PFSK-1 (cell line): ENCODE measurements around the gene PEMT.

ENCODE experiments used
- FOXP2 ChIP-seq: optimal IDR thresholded peaks from 2 replicates; pipeline ENCODE3; 2011; ENCODE audit warnings: borderline replicate concordance, control low read depth, inconsistent platforms; ENCODE audit not compliant: insufficient read depth; ENCODE audit errors: extremely low read length, extremely low read depth
- POLR2AphosphoS5 ChIP-seq: IDR thresholded peaks from 2 replicates; pipeline ENCODE4 v1.6.1; 2012; ENCODE audit warnings: low read depth, mild to moderate bottlenecking, control low read depth, low read length, moderate library complexity
- SIN3A ChIP-seq: IDR thresholded peaks from 2 replicates; pipeline ENCODE4 v1.6.1; 2012; ENCODE audit warnings: mild to moderate bottlenecking, low read length, moderate library complexity, borderline replicate concordance; ENCODE audit not compliant: insufficient read depth
- TAF1 ChIP-seq: IDR thresholded peaks from 2 replicates; pipeline ENCODE4 v1.6.1; 2012; ENCODE audit warnings: low read length, control low read depth, borderline replicate concordance; ENCODE audit not compliant: insufficient read depth
- TF ChIP-seq, protein P1 (sequence below), 2 experiments: IDR thresholded peaks; 2 replicates each; pipeline versions ENCODE4 v1.6.1 to v1.8.0; 2011 to 2012; ENCODE audit warnings: low read depth in 2 of 2, low read length in 2 of 2, control low read depth in 1 of 2, inconsistent platforms in 1 of 2, mild to moderate bottlenecking in 1 of 2, moderate library complexity in 1 of 2; ENCODE audit not compliant: insufficient read depth in 1 of 2

The PEMT gene

DNA sequence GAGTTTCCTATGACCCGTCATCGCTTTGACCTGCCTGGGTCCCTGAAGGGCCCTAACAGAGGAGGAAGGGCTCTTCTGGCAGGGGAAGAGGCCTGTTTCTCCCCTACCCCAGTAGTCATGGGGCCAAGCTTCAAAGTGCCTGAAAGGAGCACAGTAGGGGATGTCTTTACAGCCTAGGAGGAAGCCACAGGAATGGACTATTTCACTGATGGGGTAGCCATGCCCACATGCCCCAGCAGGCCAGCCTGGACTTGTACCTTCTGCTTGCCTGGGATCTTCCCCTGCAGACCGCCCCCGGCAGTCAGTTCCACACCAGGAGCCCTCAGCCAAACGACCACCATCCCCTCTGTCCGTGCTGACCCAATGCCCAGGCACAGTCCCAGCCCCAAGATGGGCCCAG lies 41.8 kb upstream of the PEMT start:
- no peak for TF ChIP-seq FOXP2
- no peak for TF ChIP-seq TAF1
- no peak for TF ChIP-seq SIN3A
- no peak for TF ChIP-seq POLR2AphosphoS5
- TF ChIP-seq, protein P1, sequence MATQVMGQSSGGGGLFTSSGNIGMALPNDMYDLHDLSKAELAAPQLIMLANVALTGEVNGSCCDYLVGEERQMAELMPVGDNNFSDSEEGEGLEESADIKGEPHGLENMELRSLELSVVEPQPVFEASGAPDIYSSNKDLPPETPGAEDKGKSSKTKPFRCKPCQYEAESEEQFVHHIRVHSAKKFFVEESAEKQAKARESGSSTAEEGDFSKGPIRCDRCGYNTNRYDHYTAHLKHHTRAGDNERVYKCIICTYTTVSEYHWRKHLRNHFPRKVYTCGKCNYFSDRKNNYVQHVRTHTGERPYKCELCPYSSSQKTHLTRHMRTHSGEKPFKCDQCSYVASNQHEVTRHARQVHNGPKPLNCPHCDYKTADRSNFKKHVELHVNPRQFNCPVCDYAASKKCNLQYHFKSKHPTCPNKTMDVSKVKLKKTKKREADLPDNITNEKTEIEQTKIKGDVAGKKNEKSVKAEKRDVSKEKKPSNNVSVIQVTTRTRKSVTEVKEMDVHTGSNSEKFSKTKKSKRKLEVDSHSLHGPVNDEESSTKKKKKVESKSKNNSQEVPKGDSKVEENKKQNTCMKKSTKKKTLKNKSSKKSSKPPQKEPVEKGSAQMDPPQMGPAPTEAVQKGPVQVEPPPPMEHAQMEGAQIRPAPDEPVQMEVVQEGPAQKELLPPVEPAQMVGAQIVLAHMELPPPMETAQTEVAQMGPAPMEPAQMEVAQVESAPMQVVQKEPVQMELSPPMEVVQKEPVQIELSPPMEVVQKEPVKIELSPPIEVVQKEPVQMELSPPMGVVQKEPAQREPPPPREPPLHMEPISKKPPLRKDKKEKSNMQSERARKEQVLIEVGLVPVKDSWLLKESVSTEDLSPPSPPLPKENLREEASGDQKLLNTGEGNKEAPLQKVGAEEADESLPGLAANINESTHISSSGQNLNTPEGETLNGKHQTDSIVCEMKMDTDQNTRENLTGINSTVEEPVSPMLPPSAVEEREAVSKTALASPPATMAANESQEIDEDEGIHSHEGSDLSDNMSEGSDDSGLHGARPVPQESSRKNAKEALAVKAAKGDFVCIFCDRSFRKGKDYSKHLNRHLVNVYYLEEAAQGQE (IDR thresholded peaks at IDR 0.05; ENCODE audit: insufficient read depth in 1 of 2, low read depth in 2 of 2, low read length in 2 of 2): no peak

DNA sequence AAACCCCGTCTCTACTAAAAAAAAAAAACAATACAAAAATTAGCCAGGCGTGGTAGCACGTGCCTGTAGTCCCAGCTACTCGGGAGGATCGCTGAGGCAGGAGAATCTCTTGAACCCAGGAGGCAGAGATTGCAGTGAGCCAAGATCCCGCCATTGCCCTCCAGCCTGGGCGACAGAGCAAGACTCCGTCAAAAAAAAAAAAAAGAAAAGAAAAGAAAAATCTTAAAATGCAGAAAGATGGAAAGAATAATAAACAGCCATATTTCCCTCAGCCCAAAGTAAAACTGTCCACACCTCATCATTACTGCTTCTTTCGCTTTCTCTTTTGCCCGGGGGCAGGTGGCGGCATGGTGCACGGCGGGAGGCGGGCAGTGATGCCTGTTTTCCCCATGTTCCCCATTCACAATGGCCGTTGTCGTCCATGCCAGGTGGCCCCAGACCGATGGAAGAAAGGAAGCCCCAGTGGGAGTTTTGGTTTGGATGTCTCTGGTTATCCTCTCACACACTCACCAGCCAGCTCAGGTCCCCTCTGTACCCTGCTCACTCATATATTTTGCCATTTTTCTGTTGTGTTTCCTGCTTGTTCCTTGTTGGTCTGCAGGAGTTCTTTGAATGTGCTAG lies 37.0 kb upstream of the PEMT start:
- TF ChIP-seq SIN3A (no peak), TAF1 (no peak), POLR2AphosphoS5 (no peak), FOXP2 (no peak)
- TF ChIP-seq, protein P1 (IDR thresholded peaks at IDR 0.05; ENCODE audit: insufficient read depth in 1 of 2, low read depth in 2 of 2, low read length in 2 of 2): no peak

DNA sequence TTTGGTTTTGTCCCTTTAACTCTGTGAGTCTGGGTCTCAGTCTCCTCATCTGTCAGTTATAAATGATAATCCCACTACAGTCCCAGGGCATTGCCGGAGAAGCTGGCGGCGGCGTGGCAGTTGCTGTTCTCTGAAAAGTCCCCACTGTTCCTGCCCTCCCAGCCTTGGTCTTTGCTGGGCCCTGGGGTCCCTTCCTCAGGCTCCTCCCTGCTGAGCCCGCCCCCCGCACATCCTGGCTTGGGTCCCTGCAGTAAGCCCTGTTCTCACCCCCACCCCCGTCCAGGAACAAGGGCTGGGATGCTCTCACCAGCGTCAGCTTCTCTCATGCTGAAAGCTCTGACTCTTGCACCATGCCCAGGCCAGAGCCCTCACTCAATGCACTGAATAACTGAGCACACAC lies 35.3 kb upstream of the PEMT start:
- no peak for TF ChIP-seq FOXP2
- TF ChIP-seq, protein P1 (IDR thresholded peaks at IDR 0.05; ENCODE audit: insufficient read depth in 1 of 2, low read depth in 2 of 2, low read length in 2 of 2): no peak
- no peak for TF ChIP-seq SIN3A
- TF ChIP-seq POLR2AphosphoS5: no peak
- no peak for TF ChIP-seq TAF1

DNA sequence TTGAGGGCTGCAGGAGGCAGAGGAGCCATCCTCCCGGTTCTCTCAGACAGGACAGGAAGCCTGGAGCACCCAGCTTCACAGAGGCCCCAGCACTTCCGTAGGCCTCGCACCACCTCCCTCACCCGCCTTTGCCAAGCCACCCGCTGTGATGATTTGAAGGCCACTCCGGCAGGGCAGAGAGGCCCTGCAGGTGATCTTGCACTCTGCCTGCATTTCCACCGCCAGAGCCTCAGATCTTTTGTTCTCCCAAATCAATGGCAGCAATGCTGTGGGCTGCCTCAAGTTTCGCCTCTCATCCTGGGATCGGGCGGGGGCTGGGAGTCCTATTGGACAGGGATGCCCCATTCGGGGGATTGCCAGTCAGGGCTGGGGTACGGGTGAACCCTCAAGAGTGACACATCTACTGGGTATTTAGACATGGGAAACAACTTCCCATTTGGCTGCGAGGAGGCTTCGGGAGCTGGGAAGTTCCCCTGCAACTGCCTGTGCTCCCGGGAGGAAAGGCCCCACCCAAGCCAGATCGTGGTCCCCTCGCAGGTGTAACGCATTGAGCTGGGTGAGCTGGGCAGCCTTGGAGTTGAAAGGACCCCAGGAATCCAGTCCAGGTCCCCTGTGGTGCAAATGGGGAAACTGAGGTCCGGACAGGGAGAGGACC lies 34.8 kb upstream of the PEMT start:
- no peak for TF ChIP-seq FOXP2

DNA sequence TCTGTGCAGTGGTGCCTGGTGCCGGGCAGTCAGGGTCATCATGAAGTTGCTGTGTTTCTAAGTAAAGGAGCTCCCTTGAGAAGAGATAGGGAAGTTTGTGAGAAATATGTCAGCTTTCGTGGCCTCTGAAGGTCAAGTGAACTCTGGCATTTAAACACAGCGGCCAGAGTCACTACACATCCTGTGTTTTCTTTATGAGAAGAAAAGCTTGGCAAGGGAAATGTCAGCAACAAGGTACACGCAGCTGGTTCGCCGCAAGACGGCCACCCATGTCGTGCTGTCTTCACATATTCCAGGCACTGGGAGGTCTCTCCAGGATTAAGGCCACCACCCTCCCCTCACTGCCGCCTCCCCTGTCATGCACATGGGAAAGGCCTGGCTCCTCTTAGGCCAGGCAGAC lies 33.2 kb upstream of the PEMT start:
- no peak for TF ChIP-seq FOXP2
- no peak for TF ChIP-seq POLR2AphosphoS5
- TF ChIP-seq, protein P1 (IDR thresholded peaks at IDR 0.05; ENCODE audit: insufficient read depth in 1 of 2, low read depth in 2 of 2, low read length in 2 of 2): no peak
- 0 out of 2 replicates have a peak, but pooled peaks have one; percentile 60 for TF ChIP-seq SIN3A
- no peak for TF ChIP-seq TAF1
